ENCODE data around the gene SPATS1.

Gene SPATS1, protein sequence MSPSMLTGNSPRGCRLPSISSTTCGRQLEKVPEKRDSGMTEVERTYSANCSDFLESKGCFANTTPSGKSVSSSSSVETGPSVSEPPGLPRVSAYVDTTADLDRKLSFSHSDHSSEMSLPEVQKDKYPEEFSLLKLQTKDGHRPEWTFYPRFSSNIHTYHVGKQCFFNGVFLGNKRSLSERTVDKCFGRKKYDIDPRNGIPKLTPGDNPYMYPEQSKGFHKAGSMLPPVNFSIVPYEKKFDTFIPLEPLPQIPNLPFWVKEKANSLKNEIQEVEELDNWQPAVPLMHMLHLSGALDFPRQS

GRCh38 chr6:44342489-44342888 lies at the start of gene SPATS1:
Gene SPATS1, plus strand, starts transcription at chr6:44342650. Its CDS starts 446 bp downstream, at chr6:44343096.
- DNase-seq = no peak

DNA sequence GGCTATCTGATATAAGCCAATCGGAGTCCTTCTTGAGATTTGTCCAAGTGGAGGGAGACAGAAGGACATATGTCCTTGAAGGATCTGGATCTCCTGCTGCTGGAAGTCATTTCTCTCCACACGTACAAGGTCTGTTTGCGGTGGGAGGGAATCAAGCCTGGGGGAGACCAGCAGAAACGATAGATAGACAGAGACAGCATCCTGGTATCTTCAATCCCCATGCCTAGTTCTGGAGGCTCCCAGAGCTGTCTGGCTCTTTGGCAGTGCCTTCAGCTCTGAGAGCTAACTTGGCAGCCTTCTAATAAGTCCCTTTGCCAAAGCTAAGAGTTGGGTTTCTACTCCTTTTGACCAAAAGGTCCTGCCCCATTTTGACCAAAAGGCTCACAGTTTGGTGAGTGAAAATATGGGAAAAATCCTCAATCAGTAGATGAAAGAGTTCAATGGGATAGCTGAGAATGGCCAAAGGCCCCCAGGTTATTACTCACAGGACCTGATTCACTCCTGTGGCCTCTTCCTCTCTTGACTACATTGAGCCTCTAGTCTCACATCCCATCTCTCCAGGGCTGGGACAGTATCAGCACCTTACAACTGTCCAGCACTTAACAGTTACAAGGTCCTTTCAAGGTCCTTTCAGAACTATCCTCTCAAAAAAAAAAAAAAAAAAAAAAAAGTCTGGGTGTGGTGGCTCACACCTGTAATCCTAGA lies 49.6 kb upstream of the SPATS1 start:
- no peak for DNase-seq

GRCh38 chr6:44294832-44295791 lies 47.3 kb upstream of the SPATS1 start:
- no peak for DNase-seq

GRCh38 chr6:44297063-44298038 lies 45.1 kb upstream of the SPATS1 start:
- DNase-seq = peak; percentile 6 to 18

- DNase-seq = no peak
These were observed 44.2 kb upstream of the SPATS1 start for GRCh38 chr6:44298055-44298803.

DNA sequence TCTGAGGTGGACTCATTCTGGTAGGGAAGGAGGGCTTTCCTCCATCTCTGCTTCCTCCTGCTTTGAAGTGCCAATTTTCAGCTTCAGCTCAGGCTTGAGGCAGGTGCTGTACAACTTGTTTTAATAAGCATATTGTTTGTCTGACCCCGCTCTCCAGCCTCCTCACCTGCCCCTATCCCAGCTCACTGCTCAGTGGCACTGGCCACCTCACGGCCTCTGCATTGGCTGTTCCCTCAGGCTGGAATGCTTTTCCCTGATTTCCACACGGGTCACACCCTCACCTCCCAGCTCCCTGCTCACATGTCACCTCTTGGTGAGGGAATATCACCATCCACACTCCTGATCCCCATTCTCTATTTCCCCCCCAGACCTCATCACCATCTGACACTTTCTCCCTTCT lies 43.6 kb upstream of the SPATS1 start:
- DNase-seq = no peak

DNA sequence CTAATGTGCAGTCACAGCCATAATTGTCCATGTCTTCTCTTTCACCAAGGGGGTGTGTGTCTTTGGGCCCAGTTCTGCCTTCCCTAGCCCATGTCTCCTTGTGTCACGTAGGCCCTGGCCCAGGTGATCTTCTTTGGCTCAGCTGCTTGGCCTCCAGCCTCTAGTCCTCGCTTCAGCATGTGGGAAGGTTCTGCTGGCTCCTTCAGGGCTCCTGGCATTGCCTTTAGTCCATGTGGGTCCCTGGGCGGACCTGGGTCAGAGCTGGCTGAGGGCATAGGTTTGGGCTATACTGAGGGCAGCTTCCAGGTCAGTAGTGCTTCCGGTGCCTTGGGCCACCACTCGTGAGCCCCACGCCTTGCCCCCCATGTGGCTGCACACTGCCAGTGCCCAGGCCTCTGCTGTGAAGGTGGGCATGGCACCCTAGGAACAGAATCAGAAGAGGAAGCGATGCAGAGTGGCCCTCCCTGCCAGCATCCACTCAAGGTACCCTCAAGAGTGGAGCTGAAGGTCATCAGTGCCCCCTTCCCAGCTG lies 42.1 kb upstream of the SPATS1 start:
- no peak for DNase-seq

DNA sequence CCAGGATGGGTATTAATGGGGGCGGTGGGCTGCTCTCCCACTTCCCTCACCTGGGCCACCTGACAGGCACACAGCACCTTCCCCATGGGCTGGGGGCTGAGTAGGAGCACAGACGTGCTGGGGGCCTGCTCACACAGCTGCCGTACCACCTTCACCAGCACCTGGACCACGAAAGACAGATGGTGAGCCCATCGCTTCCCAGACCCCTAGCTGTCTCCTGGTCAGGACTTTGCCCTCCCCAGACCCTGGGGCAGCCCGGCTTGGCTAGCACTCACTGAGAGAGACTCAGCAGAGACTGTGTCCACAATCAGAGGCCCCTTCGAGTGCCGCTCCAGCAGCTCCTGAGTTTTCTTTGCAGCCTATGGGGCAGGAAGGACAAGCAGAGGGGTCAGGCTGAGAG lies 41.3 kb upstream of the SPATS1 start:
- DNase-seq = no peak

- no peak for DNase-seq
These were observed 40.5 kb upstream of the SPATS1 start for GRCh38 chr6:44301782-44302564.

DNA sequence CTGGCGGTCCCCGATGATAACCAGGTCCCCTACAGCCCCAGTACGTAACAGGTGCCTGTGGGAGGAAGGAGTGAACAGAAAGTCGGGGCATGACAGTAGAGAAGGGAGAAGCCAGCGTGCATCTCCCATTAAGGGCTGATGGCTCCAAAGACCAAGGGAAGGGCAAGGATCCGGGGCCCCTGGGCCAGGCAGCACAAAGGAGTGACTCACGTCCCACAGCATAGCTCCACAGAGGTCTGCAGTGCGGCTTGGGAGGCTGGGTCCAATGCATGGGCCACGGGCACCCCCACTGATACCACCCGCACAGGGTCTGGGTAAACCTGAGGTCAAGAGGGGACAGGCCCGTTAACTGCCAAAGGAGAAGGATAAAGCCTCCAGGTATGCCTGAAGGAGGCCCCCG lies 39.6 kb upstream of the SPATS1 start:
- DNase-seq = no peak

DNA sequence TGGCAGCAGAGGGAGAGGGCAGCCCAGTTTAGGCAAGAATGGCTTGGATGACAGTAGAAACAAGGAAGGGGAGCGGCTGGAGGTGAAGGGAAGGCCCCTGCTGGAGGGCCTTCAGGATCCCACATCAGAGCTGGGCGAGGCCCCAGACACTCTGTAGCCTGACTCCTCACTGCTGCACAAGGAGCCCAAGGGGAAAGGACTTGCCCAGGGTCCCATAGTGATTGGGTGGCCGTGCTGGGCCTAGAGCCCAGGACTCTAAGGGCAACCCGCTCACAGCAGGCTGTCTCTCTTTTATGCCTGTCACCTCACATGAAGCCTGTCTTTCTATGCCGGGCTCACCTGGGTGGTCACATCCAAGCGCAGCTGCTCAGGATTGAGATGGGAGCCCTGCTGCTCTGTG lies 38.6 kb upstream of the SPATS1 start:
- DNase-seq = no peak

GRCh38 chr6:44304282-44305199 lies 37.9 kb upstream of the SPATS1 start:
- peak; percentile 17 to 32 for DNase-seq

- DNase-seq = no peak
These were observed 37.2 kb upstream of the SPATS1 start for GRCh38 chr6:44305200-44305725.

GRCh38 chr6:44306710-44307109 lies 35.7 kb upstream of the SPATS1 start:
- DNase-seq = no peak

DNA sequence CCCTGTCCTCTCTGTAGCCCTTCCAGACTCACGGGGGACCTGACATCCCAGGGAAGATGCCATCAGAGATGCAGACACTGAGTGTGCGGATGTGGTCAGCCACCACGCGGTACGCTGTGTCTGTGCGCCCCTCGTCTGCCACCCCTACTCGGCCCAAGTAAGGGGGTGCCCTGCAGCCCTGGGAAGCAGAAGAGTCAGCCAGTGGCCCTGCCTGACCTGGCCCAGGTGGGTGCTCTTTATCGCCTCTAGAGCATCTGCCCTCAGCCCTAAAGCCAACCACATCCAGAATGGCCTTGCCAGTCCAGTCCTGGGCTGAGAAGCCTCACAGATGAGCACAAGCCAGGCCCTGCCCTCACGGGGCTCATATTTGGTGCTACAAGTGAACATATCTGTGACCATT lies 35.2 kb upstream of the SPATS1 start:
- DNase-seq = no peak

DNA sequence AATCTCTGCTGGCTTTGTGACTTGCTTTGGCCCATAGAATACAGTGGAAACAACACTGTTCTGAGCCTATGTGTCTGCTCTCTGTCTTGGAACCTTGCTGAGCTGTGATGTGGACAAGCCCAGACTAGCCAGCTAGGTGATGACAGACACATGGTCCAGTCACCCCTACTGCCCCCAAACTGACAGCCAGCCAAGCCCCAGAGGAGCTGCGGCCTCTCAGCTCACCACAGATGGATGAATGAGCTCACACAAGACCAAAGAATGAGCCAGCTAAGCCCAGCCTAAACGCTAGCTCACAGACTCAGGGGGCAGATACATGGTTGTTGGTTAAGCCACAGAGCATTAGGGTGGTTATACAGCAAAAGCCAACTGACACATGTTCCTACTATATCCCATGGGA lies 33.4 kb upstream of the SPATS1 start:
- no peak for DNase-seq

DNA sequence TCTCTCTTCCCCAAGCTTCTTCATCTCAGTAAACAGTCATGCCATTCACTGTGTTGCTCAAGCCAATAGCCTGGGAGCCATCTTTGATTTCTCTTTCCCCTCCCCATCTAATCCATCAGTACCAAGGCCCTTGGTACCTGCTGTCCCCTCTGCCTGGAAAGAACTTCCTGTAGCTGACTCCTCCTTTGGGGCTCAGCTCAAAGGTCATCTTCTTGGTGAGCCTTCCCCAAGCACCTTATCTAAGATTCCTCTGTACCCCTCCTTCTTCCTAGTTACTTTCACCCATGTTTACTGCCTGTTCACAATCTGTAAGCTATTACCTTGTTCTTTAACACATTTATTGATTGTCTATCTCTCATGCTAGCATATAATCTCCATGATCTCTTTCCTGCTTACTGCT lies 32.8 kb upstream of the SPATS1 start:
- DNase-seq = no peak

- DNase-seq = no peak
These were observed 32.2 kb upstream of the SPATS1 start for GRCh38 chr6:44310241-44310640.

DNA sequence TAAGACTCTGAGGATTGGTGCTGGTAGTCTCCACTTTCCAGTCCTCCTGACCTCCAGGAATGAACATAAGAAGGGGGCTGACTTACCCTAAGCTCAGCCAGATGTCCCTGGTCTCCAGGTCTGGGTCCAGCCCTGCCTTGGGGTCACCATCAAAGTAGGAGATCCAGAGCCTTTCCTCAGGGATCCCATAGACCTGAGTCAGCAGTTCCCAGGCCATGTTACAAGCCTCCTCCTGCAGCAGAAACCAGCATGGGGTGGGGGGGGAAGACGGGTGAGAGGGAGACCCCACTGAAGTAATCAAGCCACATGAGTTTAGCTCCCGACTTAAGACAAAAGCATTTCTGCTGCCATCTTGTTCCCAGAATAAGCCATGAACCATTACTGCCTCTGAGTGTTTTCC lies 31.1 kb upstream of the SPATS1 start:
- no peak for DNase-seq
